ENCODE measurements around the gene PHETA1. TPM values are rescaled to one million over a fixed set of nuclear protein-coding genes. Genes with fewer than 3 reads are reported as not detected.

PHETA1 gene
- total and polyA plus RNA-seq, 2 of the 13 experiments (the other 11 are each of a cell fraction or from before 2014, with no cell fraction given): 11.3 to 20.8 TPM

DNA sequence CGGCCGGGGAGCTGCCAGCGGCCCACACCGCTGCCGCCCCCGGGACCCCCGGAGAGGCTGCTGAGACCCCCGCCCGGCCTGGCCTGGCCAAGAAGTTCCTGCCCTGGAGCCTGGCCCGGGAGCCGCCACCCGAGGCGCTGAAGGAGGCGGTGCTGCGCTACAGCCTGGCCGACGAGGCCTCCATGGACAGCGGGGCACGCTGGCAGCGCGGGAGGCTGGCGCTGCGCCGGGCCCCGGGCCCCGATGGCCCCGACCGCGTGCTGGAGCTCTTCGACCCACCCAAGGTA is 49.6 kb upstream of the PHETA1 start:
- in situ Hi-C loops (cut with HindIII; ENCODE audit: extremely low pct_ligation_motif_present, low pct_unique_long_range_greater_than_20kb) (no loop called here), intact Hi-C loops (cut with micrococcal nuclease; ENCODE audit: unreplicated experiment) (no loop called here)
- Histone ChIP-seq H3K9ac (ENCODE audit: insufficient read depth, low read depth, low read length) (no peak overlapping the region), H3K79me2 (ENCODE audit: insufficient read depth, low read length) (peaks cover 6% of the 10 kb centered on the region), H3K9me3 (ENCODE audit: low read length) (no peaks in the 10 kb centered on the region), H3K36me3 (replicated peaks in 1 of 2; ENCODE audit: control insufficient read depth in 1 of 2, insufficient read depth in 2 of 2, low read length in 2 of 2) (peaks cover 2 to 38% of the 10 kb centered on the region in 2 experiments; a peak in 3 of 5 replicates), H3K27ac (ENCODE audit: extremely low read length, insufficient read depth, low read length) (no peak overlapping the region), H3K4me2 (ENCODE audit: low read depth, low read length) (no peak overlapping the region), H3K4me1 (ENCODE audit: insufficient read depth, low read length) (no peaks in the 10 kb centered on the region; the same call in 1 of the 2 replicates), H4K20me1 (ENCODE audit: insufficient read depth, low read length) (peaks cover 14% of the 10 kb centered on the region; the same call in 1 of the 2 replicates), H3K4me3 (replicated peaks in 1 of 3; ENCODE audit: insufficient read depth in 1 of 3, low read depth in 2 of 3, low read length in 3 of 3) (no peak overlapping the region), H2AFZ (ENCODE audit: low read length) (no peak overlapping the region), H3K27me3 (ENCODE audit: control insufficient read depth in 1 of 2, insufficient read depth in 2 of 2, low read length in 2 of 2) (no peaks in the 10 kb centered on the region)
- no peak for FAIRE-seq
- no peak for DNase-seq (ENCODE audit: low spot score)
- ATAC-seq: no peak; the same call in 2 of the 3 replicates
- WGBS (ENCODE audit: low lambda C conversion rate): 100% methylated on average over 10 of the region's 30 CpGs
- TF ChIP-seq, protein P1, sequence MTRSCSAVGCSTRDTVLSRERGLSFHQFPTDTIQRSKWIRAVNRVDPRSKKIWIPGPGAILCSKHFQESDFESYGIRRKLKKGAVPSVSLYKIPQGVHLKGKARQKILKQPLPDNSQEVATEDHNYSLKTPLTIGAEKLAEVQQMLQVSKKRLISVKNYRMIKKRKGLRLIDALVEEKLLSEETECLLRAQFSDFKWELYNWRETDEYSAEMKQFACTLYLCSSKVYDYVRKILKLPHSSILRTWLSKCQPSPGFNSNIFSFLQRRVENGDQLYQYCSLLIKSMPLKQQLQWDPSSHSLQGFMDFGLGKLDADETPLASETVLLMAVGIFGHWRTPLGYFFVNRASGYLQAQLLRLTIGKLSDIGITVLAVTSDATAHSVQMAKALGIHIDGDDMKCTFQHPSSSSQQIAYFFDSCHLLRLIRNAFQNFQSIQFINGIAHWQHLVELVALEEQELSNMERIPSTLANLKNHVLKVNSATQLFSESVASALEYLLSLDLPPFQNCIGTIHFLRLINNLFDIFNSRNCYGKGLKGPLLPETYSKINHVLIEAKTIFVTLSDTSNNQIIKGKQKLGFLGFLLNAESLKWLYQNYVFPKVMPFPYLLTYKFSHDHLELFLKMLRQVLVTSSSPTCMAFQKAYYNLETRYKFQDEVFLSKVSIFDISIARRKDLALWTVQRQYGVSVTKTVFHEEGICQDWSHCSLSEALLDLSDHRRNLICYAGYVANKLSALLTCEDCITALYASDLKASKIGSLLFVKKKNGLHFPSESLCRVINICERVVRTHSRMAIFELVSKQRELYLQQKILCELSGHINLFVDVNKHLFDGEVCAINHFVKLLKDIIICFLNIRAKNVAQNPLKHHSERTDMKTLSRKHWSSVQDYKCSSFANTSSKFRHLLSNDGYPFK (CRISPR knock-in tag; IDR thresholded peaks at IDR 0.05; ENCODE audit: borderline replicate concordance): no peak
- TF ChIP-seq FIP1L1 (IDR thresholded peaks at IDR 0.05; ENCODE audit: borderline replicate concordance, insufficient read depth, low read depth, low read length) (no peak), SIX4 (CRISPR knock-in tag; IDR thresholded peaks at IDR 0.05) (no peak), SSRP1 (CRISPR knock-in tag; IDR thresholded peaks at IDR 0.05) (no peak), ZNF468 (CRISPR knock-in tag; IDR thresholded peaks at IDR 0.05) (no peak)
- TF ChIP-seq, protein P2, sequence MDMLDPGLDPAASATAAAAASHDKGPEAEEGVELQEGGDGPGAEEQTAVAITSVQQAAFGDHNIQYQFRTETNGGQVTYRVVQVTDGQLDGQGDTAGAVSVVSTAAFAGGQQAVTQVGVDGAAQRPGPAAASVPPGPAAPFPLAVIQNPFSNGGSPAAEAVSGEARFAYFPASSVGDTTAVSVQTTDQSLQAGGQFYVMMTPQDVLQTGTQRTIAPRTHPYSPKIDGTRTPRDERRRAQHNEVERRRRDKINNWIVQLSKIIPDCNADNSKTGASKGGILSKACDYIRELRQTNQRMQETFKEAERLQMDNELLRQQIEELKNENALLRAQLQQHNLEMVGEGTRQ (IDR thresholded peaks at IDR 0.05; ENCODE audit: low read depth, low read length): no peak
- TF ChIP-seq, protein P2 (CRISPR knock-in tag; IDR thresholded peaks at IDR 0.05; ENCODE audit: borderline replicate concordance): no peak
- TF ChIP-seq, protein P3, sequence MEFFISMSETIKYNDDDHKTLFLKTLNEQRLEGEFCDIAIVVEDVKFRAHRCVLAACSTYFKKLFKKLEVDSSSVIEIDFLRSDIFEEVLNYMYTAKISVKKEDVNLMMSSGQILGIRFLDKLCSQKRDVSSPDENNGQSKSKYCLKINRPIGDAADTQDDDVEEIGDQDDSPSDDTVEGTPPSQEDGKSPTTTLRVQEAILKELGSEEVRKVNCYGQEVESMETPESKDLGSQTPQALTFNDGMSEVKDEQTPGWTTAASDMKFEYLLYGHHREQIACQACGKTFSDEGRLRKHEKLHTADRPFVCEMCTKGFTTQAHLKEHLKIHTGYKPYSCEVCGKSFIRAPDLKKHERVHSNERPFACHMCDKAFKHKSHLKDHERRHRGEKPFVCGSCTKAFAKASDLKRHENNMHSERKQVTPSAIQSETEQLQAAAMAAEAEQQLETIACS (CRISPR knock-in tag; IDR thresholded peaks at IDR 0.05): no peak
- TF ChIP-seq, protein P4, sequence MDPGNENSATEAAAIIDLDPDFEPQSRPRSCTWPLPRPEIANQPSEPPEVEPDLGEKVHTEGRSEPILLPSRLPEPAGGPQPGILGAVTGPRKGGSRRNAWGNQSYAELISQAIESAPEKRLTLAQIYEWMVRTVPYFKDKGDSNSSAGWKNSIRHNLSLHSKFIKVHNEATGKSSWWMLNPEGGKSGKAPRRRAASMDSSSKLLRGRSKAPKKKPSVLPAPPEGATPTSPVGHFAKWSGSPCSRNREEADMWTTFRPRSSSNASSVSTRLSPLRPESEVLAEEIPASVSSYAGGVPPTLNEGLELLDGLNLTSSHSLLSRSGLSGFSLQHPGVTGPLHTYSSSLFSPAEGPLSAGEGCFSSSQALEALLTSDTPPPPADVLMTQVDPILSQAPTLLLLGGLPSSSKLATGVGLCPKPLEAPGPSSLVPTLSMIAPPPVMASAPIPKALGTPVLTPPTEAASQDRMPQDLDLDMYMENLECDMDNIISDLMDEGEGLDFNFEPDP (CRISPR knock-in tag; conservative IDR thresholded peaks at IDR 0.05): no peak
- no TSS peak for BruUV-seq (replicated peaks)
- ChIA-PET POLR2A (no interaction called here), CTCF (ENCODE audit: low intra/inter-chr PET ratio, low total read pairs) (no interaction called here)
